ENCODE results near the gene ADAM10. TPM values are rescaled to one million over a fixed set of nuclear protein-coding genes. Genes with fewer than 3 reads are reported as not detected.

Gene ADAM10
- total RNA-seq, 1 experiment from 2014 or later = 159 TPM

- Histone ChIP-seq H4K20me1 (ENCODE audit: control insufficient read depth, insufficient read depth, insufficient read length) (no peaks in the 10 kb centered on the region), H3K23me2 (ENCODE audit: insufficient read length, low read depth, low read length, poor library complexity, severe bottlenecking) (no peaks in the 10 kb centered on the region), H3T11ph (ENCODE audit: low read length) (no peak overlapping the region), H3K27ac (ENCODE audit: insufficient read length, low read depth, low read length) (no peak overlapping the region), H3K79me1 (ENCODE audit: insufficient read depth, low read depth, low read length, poor library complexity, severe bottlenecking) (peaks cover 3% of the 10 kb centered on the region), H2BK12ac (ENCODE audit: insufficient read length, low read depth, low read length) (no peak overlapping the region), H3K27me3 (ENCODE audit: insufficient read depth, low read length) (no peaks in the 10 kb centered on the region), H3K18ac (ENCODE audit: insufficient read length, low read depth, low read length) (no peak overlapping the region), H3K23ac (ENCODE audit: insufficient read length, low read depth, low read length) (no peak overlapping the region), H4K91ac (ENCODE audit: insufficient read length, low read depth, low read length) (no peak overlapping the region), H3K9me3 (ENCODE audit: control insufficient read depth, low read depth, low read length) (no peaks in the 10 kb centered on the region), H2BK120ac (ENCODE audit: low read depth, low read length, poor library complexity, severe bottlenecking) (no peak overlapping the region), H4K5ac (ENCODE audit: insufficient read length, low read depth, low read length) (no peak overlapping the region), H3K79me2 (ENCODE audit: insufficient read depth, low read length) (peaks cover 7% of the 10 kb centered on the region; the same call in 1 of the 2 replicates), H3K4me2 (ENCODE audit: insufficient read depth, insufficient read length, low read length) (no peak overlapping the region), H2BK5ac (ENCODE audit: insufficient read length, low read length) (no peak overlapping the region), H2AFZ (ENCODE audit: low read length) (no peak overlapping the region), H2BK15ac (ENCODE audit: low read depth, low read length) (no peak overlapping the region), H3K4me1 (ENCODE audit: insufficient read depth, low read length) (peaks cover 2% of the 10 kb centered on the region; the same call in 1 of the 2 replicates), H4K8ac (replicated peaks; ENCODE audit: insufficient read length, low read depth, low read length) (no peak overlapping the region), H3K56ac (ENCODE audit: insufficient read length, low read depth, low read length) (no peak overlapping the region), H2AK5ac (ENCODE audit: insufficient read length, low read length) (no peak overlapping the region), H3K4ac (ENCODE audit: low read depth, low read length) (no peak overlapping the region), H3K9ac (ENCODE audit: extremely low read depth, insufficient read length, low read length) (no peak overlapping the region), H3K14ac (ENCODE audit: insufficient read depth, low read length) (no peak overlapping the region), H2BK20ac (ENCODE audit: low read depth, low read length, poor library complexity, severe bottlenecking) (no peak overlapping the region)
- Mint-ChIP-seq H3K36me3 (ENCODE audit: insufficient read depth in 1 of 3, low read depth in 3 of 3) (peaks cover 6 to 15% (median 10%) of the 10 kb centered on the region in 3 experiments; a peak in 6 of 7 replicates), H3K27me3 (ENCODE audit: low read depth) (no peaks in the 10 kb centered on the region), H3K4me3 (no peak overlapping the region), H3K9me3 (peaks cover 0 to 3% of the 10 kb centered on the region in 2 experiments; a peak in 1 of 5 replicates), H3K27ac (no peak overlapping the region), H3K4me1 (peaks cover 26 to 32% of the 10 kb centered on the region in 2 experiments)
- TF ChIP-seq CTCF (conservative IDR thresholded peaks at IDR 0.05) = no peak
- DNase-seq = no peak
Measured at GRCh38 chr15:58689646-58690045, 59.9 kb downstream of the ADAM10 start.

Measured in H9 (cell line).